PC-3 (cell line): ENCODE data around the gene RTP4. TPM values are rescaled to one million over a fixed set of nuclear protein-coding genes. Genes with fewer than 3 reads are reported as not detected.

Experiments
- ATAC-seq: fragments of 200-7000 bp; cut with Tn5 transposase; 2 replicates; pipeline ENCODE4 v1.9.1; 2020; ENCODE audit warnings: mild to moderate bottlenecking, moderate library complexity
- BruUV-seq: library from RNA; stranded (reverse); fragments of 400-500 nt; replicated peaks from 2 replicates; lab custom pipeline; 2021; lab: Mats Ljungman, UMichigan
- CTCF ChIA-PET: fragments of 300-600 bp; sonication (Branson Sonifier 250); formaldehyde crosslinking; loops from one replicate; lab custom pipeline; 2022; ENCODE audit warnings: antibody characterized with exemption; lab: Charles Lee
- POLR2A ChIA-PET: fragments of 300-600 bp; sonication (Branson Sonifier 250); formaldehyde crosslinking; loops from one replicate; lab custom pipeline; 2022; ENCODE audit warnings: antibody characterized with exemption; ENCODE audit not compliant: unreplicated experiment; lab: Charles Lee
- DNase-seq: peaks from one replicate; pipeline ENCODE4 v3.0.0-alpha.2; 2015
- H2AFZ ChIP-seq: fragments of 300-600 bp; sonication (generic); 2 replicates; pipeline ENCODE4 v1.6.0; 2016; ENCODE audit warnings: antibody characterized with exemption, low read length
- H3F3A ChIP-seq: fragments of 300-600 bp; sonication (generic); one replicate; pipeline ENCODE4 v1.6.0; 2017; ENCODE audit warnings: antibody characterized with exemption, low read length, control low read depth, mild to moderate bottlenecking; ENCODE audit not compliant: unreplicated experiment
- H3K27ac ChIP-seq: fragments of 300-600 bp; sonication (generic); 2 replicates; pipeline ENCODE4 v1.5.1; 2016; ENCODE audit warnings: mild to moderate bottlenecking, low read length
- H3K27me3 ChIP-seq: fragments of 300-600 bp; sonication (generic); 2 replicates; pipeline ENCODE4 v1.6.1; 2016; ENCODE audit warnings: low read length, mixed read lengths
- H3K36me3 ChIP-seq: fragments of 300-600 bp; sonication (generic); 2 replicates; pipeline ENCODE4 v1.6.1; 2016; ENCODE audit warnings: low read depth, mixed run types, low read length, mixed read lengths
- H3K4me1 ChIP-seq: fragments of 300-600 bp; sonication (generic); 2 replicates; pipeline ENCODE4 v1.5.1; 2016; ENCODE audit warnings: low read length; ENCODE audit not compliant: insufficient read depth
- H3K4me2 ChIP-seq: fragments of 300-600 bp; sonication (generic); 2 replicates; pipeline ENCODE4 v1.6.0; 2016; ENCODE audit warnings: low read length
- H3K4me3 ChIP-seq: fragments of 300-600 bp; sonication (generic); 2 replicates; pipeline ENCODE4 v1.5.1; 2016; ENCODE audit warnings: mild to moderate bottlenecking, low read length, mixed read lengths
- H3K79me2 ChIP-seq: fragments of 300-600 bp; sonication (generic); 2 replicates; pipeline ENCODE4 v1.6.1; 2017; ENCODE audit warnings: low read length, mixed read lengths
- H3K9ac ChIP-seq: fragments of 300-600 bp; sonication (generic); 2 replicates; pipeline ENCODE4 v1.6.0; 2016; ENCODE audit warnings: mild to moderate bottlenecking, low read length
- H3K9me2 ChIP-seq: fragments of 300-600 bp; sonication (generic); replicated peaks from 2 replicates; pipeline ENCODE4 v1.6.1; 2016; ENCODE audit warnings: mixed run types, low read length, mixed read lengths
- H3K9me3 ChIP-seq: fragments of 300-600 bp; sonication (generic); 2 replicates; pipeline ENCODE4 v1.6.1; 2016; ENCODE audit warnings: low read length, mixed read lengths
- H4K20me1 ChIP-seq: fragments of 300-600 bp; sonication (generic); 2 replicates; pipeline ENCODE4 v1.6.1; 2016; ENCODE audit warnings: low read length, mixed read lengths
- EZH2 ChIP-seq: fragments of 300-600 bp; sonication (generic); IDR thresholded peaks from one replicate; pipeline ENCODE4 v1.6.1; 2017; ENCODE audit warnings: antibody characterized with exemption, mild to moderate bottlenecking, low read length; ENCODE audit not compliant: unreplicated experiment
- EZH2phosphoT487 ChIP-seq: fragments of 300-600 bp; sonication (generic); IDR thresholded peaks from 2 replicates; pipeline ENCODE4 v1.6.1; 2018; ENCODE audit warnings: mild to moderate bottlenecking, antibody characterized with exemption, low read length, borderline replicate concordance
- intact Hi-C: fragments of 100-400 bp; cut with micrococcal nuclease; formaldehyde crosslinking; loops from 2 replicates; pipeline ENCODE4 v1.9.0; 2023
- total RNA-seq: library from RNA; depleted of rRNA; stranded (reverse); fragments of >200 nt; gene quantifications from 2 replicates; pipeline ENCODE4 v1.2.3, GENCODE V29; 2014
- TF ChIP-seq, protein P1 (sequence below): fragments of 300-600 bp; sonication (generic); conservative IDR thresholded peaks from 2 replicates; pipeline ENCODE4 v1.5.1; 2017; ENCODE audit warnings: antibody characterized with exemption, low read depth, mild to moderate bottlenecking, low read length

The RTP4 gene
- total RNA-seq, 1 experiment from 2014 or later: 0.11 TPM

DNA sequence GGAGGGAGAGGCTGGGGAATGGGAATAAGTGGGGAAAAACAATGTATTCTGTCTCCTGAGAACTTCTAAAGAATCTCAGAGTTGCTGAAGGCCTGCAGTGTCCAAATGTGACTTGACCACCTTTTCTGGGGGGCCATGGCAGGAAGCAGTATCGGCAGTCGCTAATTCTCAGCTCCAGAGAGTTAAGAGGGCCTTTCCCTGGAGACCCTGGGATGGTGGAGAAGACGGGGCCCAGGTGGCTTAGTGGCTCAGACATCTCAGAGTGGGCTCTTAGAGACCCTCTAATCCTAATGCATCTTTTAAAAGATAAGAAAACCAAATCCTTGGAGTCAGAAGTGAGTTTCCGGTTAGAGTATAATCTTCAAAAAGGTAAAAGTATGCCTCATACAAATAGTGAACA, 15.1 kb downstream of the RTP4 start:
- Histone ChIP-seq H3F3A (no peaks in the 10 kb centered on the region), H3K79me2 (no peaks in the 10 kb centered on the region), H3K4me2 (no peak overlapping the region), H3K9me3 (no peaks in the 10 kb centered on the region), H2AFZ (no peak overlapping the region), H4K20me1 (no peaks in the 10 kb centered on the region), H3K4me1 (no peaks in the 10 kb centered on the region), H3K4me3 (no peak overlapping the region), H3K9me2 (no peaks in the 10 kb centered on the region), H3K9ac (no peak overlapping the region), H3K27ac (no peak overlapping the region), H3K36me3 (no peaks in the 10 kb centered on the region), H3K27me3 (peaks cover 68% of the 10 kb centered on the region)
- DNase-seq (no peak), ATAC-seq (no peak)
- ChIA-PET CTCF (no interaction called here), POLR2A (no interaction called here)
- no TSS peak for BruUV-seq
- TF ChIP-seq EZH2phosphoT487 (no peak), EZH2 (no peak)
- TF ChIP-seq, protein P1, sequence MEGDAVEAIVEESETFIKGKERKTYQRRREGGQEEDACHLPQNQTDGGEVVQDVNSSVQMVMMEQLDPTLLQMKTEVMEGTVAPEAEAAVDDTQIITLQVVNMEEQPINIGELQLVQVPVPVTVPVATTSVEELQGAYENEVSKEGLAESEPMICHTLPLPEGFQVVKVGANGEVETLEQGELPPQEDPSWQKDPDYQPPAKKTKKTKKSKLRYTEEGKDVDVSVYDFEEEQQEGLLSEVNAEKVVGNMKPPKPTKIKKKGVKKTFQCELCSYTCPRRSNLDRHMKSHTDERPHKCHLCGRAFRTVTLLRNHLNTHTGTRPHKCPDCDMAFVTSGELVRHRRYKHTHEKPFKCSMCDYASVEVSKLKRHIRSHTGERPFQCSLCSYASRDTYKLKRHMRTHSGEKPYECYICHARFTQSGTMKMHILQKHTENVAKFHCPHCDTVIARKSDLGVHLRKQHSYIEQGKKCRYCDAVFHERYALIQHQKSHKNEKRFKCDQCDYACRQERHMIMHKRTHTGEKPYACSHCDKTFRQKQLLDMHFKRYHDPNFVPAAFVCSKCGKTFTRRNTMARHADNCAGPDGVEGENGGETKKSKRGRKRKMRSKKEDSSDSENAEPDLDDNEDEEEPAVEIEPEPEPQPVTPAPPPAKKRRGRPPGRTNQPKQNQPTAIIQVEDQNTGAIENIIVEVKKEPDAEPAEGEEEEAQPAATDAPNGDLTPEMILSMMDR: no peak
- intact Hi-C loops: no loop called here

DNA sequence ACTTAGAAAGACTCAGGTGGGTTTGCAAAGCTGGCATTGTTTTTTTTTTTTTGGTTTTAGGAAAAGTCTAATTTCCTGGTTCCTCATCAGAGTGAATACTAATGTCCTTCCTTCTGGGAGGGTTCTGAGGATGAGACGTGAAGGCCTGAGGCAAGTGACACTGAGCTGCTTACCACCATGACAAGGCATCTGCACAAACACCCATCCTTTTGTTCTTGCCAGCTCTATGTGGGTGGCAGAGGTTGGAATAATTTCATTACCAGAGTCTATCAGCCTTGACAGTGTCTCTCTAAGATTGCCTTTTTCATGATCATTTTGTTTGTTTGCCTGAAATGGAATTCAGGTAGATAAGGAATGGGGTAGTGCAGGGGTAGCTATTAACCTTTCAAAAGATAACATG, 17.1 kb downstream of the RTP4 start:
- ATAC-seq: no peak
- no peak overlapping the region for H3K27ac ChIP-seq
- no peaks in the 10 kb centered on the region for H3K36me3 ChIP-seq
- no peaks in the 10 kb centered on the region for H3K79me2 ChIP-seq
- H4K20me1 ChIP-seq: no peaks in the 10 kb centered on the region
- intact Hi-C loops: no loop called here
- no peaks in the 10 kb centered on the region for H3F3A ChIP-seq
- H3K27me3 ChIP-seq: peaks cover 54% of the 10 kb centered on the region
- no peak overlapping the region for H2AFZ ChIP-seq
- no TSS peak for BruUV-seq
- no peaks in the 10 kb centered on the region for H3K9me2 ChIP-seq
- no peak overlapping the region for H3K9ac ChIP-seq
- H3K4me3 ChIP-seq: no peak overlapping the region
- H3K4me1 ChIP-seq: no peaks in the 10 kb centered on the region
- TF ChIP-seq EZH2: no peak
- no peak for TF ChIP-seq EZH2phosphoT487
- TF ChIP-seq, protein P1: no peak
- H3K9me3 ChIP-seq: no peaks in the 10 kb centered on the region
- POLR2A ChIA-PET: no interaction called here
- no peak overlapping the region for H3K4me2 ChIP-seq
- CTCF ChIA-PET: no interaction called here
- DNase-seq: no peak

DNA sequence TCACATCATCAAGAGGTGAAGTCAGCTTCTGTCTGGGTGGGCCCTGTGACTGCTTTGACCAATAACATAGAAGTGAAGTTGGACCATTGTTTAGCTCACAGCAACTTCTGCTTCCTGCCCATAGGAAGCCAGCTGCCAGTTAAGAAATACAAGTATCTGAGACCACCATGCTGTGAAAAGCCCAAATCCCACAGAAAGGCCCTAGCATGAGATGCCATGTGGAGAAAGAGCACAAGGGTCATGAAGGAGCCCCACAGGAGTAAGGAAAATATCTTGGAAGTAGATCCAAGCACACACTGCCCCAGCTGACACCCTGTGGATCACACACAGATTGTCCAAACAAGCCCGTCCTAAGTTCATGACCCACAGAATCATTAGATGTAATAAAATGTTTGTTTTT, 28.5 kb downstream of the RTP4 start:
- Histone ChIP-seq H4K20me1 (no peaks in the 10 kb centered on the region), H3K9ac (no peak overlapping the region), H3K9me2 (no peaks in the 10 kb centered on the region), H2AFZ (no peak overlapping the region), H3K27ac (no peak overlapping the region), H3F3A (no peaks in the 10 kb centered on the region), H3K27me3 (peaks cover 33% of the 10 kb centered on the region), H3K9me3 (no peaks in the 10 kb centered on the region), H3K4me2 (no peak overlapping the region), H3K4me3 (no peak overlapping the region), H3K4me1 (no peaks in the 10 kb centered on the region), H3K36me3 (no peaks in the 10 kb centered on the region), H3K79me2 (no peaks in the 10 kb centered on the region)
- BruUV-seq: no TSS peak
- DNase-seq (no peak), ATAC-seq (no peak)
- TF ChIP-seq EZH2phosphoT487 (no peak), EZH2 (no peak)
- TF ChIP-seq, protein P1: no peak
- CTCF ChIA-PET: no interaction called here
- intact Hi-C loops: no loop called here
- POLR2A ChIA-PET: no interaction called here
